ENCODE results near the gene CEPT1.

DNA sequence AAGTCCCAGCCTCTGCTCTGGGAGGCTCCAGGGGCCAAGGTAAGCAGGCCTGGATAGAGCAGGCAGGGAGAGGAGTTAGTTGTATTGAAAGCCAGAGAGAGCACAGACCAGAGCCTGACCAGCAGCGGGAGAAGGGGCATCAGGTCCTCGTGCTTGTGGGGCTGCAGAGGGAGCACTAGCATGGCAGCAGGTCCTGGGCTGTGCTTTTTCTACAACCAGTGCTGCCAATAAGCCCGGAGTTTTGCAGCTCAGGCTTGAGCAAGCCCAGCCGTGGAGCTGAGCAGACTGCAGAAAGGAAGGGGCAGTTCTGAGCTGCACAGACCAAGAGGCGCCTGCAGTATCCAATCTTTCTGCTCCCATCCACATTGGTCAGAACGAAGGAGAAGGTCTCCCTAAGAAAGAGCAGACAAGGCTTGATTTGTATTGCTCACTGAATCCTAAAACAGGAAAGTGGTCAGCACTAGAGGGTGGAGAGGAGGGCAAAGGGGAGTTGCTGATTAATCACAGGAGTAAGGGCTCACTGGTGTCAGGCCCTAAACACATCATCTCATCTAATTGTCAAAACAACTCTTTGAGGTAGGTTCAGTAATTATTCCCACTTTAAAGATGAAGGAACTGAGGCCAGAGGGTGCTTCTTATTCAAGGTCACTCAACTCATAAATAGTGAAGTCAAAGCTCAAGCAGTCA is 57.7 kb downstream of the CEPT1 start:
- TF ChIP-seq, protein P1, sequence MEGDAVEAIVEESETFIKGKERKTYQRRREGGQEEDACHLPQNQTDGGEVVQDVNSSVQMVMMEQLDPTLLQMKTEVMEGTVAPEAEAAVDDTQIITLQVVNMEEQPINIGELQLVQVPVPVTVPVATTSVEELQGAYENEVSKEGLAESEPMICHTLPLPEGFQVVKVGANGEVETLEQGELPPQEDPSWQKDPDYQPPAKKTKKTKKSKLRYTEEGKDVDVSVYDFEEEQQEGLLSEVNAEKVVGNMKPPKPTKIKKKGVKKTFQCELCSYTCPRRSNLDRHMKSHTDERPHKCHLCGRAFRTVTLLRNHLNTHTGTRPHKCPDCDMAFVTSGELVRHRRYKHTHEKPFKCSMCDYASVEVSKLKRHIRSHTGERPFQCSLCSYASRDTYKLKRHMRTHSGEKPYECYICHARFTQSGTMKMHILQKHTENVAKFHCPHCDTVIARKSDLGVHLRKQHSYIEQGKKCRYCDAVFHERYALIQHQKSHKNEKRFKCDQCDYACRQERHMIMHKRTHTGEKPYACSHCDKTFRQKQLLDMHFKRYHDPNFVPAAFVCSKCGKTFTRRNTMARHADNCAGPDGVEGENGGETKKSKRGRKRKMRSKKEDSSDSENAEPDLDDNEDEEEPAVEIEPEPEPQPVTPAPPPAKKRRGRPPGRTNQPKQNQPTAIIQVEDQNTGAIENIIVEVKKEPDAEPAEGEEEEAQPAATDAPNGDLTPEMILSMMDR (IDR thresholded peaks at IDR 0.05) = peak in 1 of 7 experiments; percentile 10
- no peak for TF ChIP-seq POLR2A (IDR thresholded peaks at IDR 0.05)

Measured in body of pancreas (tissue), 4 donors.